ENCODE measurements around the gene SORCS2.

DNA sequence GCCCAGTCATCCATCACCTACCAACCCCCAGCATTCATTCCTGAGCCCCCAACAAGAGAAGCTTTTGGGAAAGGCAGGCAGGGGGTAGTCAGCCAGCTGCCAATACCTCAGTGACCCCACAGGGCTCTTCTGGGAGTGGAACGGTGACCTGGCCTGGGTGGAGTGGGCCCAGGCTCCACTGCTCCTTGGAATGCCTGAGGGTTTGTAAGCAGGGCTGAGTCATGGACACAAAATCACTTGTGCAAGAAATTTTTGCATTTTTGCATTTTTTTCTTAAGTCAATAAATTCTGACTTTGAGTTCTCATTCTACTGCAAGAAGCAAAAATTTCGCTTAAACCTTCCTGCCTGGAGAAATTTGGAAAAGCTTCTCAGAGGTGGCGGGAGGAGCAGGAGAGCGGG, 18.5 kb downstream of the SORCS2 start:
- TF ChIP-seq CTCF (IDR thresholded peaks at IDR 0.05) (no peak), POLR2A (IDR thresholded peaks at IDR 0.05) (no peak)

All from uterus (tissue), 2 donors.